ENCODE measurements around the gene EPS15.
A peak's percentile ranks its signal among the peaks of the same experiment; 100 is the strongest.

Gene EPS15

DNA sequence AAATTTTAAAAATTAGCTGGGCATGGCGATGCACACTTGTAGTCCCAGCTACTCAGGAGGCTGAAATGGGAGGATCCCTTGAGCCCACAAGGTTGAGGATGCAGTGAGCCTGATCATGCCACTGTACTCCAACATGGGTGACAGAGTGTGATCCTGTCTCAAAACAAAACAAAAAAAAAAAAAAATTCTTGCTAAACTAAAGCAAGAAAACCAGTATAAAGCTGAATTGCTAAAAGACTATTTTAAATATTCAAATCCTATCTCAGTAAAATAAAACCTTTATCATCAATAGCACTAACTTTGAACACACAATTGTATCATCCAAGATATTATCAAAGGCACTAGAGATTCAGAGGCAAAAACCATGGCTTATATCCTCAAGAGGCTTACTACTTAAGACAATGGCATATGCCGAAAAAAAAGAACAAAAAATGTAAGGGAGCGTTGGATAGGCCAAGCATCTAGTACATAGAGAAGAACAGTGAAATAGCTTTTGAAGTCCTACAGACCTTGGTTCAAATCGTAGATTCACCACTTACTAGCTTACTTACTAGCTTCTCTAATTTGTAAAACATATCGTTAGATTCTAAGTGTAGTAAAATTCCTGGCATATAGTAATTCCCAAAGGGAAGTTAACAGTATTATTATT is 3.6 kb downstream of the EPS15 start:
- H3K9ac ChIP-seq (ENCODE audit: low read depth, low read length, poor library complexity, severe bottlenecking), result peak overlapping the region; percentile 91
- H3K9me2 ChIP-seq (replicated peaks; ENCODE audit: low read depth, low read length), result no peaks in the 10 kb centered on the region
- peak overlapping the region; percentile 98 for H3K4me3 ChIP-seq (ENCODE audit: low read length, poor library complexity, severe bottlenecking)
- peaks cover 75% of the 10 kb centered on the region for H3K4me1 ChIP-seq (ENCODE audit: insufficient read depth, low read length, poor library complexity, severe bottlenecking)
- peaks cover 83% of the 10 kb centered on the region for H3K79me2 ChIP-seq (ENCODE audit: insufficient read depth, low read length)
- H4K20me1 ChIP-seq (ENCODE audit: insufficient read depth, low read length, poor library complexity, severe bottlenecking), result peaks cover 64% of the 10 kb centered on the region
- H3K27me3 ChIP-seq (ENCODE audit: insufficient read depth, low read length, poor library complexity, severe bottlenecking), result no peaks in the 10 kb centered on the region
- H3K36me3 ChIP-seq (ENCODE audit: insufficient read depth, low read length), result no peaks in the 10 kb centered on the region
- peaks cover 11% of the 10 kb centered on the region for H3F3A ChIP-seq (ENCODE audit: low read depth)
- no peak overlapping the region for H2AFZ ChIP-seq (ENCODE audit: low read length)
- TF ChIP-seq, protein P1, sequence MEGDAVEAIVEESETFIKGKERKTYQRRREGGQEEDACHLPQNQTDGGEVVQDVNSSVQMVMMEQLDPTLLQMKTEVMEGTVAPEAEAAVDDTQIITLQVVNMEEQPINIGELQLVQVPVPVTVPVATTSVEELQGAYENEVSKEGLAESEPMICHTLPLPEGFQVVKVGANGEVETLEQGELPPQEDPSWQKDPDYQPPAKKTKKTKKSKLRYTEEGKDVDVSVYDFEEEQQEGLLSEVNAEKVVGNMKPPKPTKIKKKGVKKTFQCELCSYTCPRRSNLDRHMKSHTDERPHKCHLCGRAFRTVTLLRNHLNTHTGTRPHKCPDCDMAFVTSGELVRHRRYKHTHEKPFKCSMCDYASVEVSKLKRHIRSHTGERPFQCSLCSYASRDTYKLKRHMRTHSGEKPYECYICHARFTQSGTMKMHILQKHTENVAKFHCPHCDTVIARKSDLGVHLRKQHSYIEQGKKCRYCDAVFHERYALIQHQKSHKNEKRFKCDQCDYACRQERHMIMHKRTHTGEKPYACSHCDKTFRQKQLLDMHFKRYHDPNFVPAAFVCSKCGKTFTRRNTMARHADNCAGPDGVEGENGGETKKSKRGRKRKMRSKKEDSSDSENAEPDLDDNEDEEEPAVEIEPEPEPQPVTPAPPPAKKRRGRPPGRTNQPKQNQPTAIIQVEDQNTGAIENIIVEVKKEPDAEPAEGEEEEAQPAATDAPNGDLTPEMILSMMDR (conservative IDR thresholded peaks at IDR 0.05; ENCODE audit: low read length), result no peak
- TF ChIP-seq EZH2phosphoT487 (IDR thresholded peaks at IDR 0.05; ENCODE audit: borderline replicate concordance), result no peak
- peak overlapping the region; percentile 88 for H3K4me2 ChIP-seq (ENCODE audit: low read depth, low read length, poor library complexity, severe bottlenecking)
- H3K9me3 ChIP-seq (ENCODE audit: insufficient read depth, low read depth, low read length), result no peaks in the 10 kb centered on the region

DNA sequence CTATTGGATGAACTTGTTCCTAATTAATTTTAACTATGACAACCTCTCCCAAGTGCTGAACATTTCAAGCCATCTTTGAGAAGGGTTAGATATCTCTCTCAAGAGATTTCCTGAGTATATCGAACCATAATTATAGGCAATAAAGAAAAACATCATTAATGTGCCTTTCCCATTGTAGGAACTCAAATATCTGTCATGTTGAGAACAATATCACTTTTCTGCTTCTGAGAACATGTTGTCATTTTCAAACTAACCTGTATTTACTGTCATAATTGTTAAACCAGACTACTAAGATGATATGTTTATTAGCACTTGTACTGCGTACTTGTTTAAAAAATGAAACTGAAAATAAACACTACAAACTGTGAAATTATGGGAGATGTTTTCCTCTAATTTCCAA is 4.3 kb downstream of the EPS15 start:
- Histone ChIP-seq H3K27me3 (ENCODE audit: insufficient read depth, low read length, poor library complexity, severe bottlenecking) (no peaks in the 10 kb centered on the region), H3F3A (ENCODE audit: low read depth) (peaks cover 4% of the 10 kb centered on the region; the same call in 1 of the 2 replicates), H3K79me2 (ENCODE audit: insufficient read depth, low read length) (peaks cover 90% of the 10 kb centered on the region), H3K36me3 (ENCODE audit: insufficient read depth, low read length) (no peaks in the 10 kb centered on the region), H4K20me1 (ENCODE audit: insufficient read depth, low read length, poor library complexity, severe bottlenecking) (peaks cover 64% of the 10 kb centered on the region), H3K9me3 (ENCODE audit: insufficient read depth, low read depth, low read length) (no peaks in the 10 kb centered on the region), H3K9ac (ENCODE audit: low read depth, low read length, poor library complexity, severe bottlenecking) (peak overlapping the region; percentile 91), H3K4me1 (ENCODE audit: insufficient read depth, low read length, poor library complexity, severe bottlenecking) (peaks cover 75% of the 10 kb centered on the region), H3K4me2 (ENCODE audit: low read depth, low read length, poor library complexity, severe bottlenecking) (peak overlapping the region; percentile 88), H3K9me2 (replicated peaks; ENCODE audit: low read depth, low read length) (no peaks in the 10 kb centered on the region), H3K4me3 (ENCODE audit: low read length, poor library complexity, severe bottlenecking) (peak overlapping the region; percentile 98), H2AFZ (ENCODE audit: low read length) (no peak overlapping the region)
- TF ChIP-seq EZH2phosphoT487 (IDR thresholded peaks at IDR 0.05; ENCODE audit: borderline replicate concordance), result no peak
- TF ChIP-seq, protein P1 (conservative IDR thresholded peaks at IDR 0.05; ENCODE audit: low read length), result no peak

DNA sequence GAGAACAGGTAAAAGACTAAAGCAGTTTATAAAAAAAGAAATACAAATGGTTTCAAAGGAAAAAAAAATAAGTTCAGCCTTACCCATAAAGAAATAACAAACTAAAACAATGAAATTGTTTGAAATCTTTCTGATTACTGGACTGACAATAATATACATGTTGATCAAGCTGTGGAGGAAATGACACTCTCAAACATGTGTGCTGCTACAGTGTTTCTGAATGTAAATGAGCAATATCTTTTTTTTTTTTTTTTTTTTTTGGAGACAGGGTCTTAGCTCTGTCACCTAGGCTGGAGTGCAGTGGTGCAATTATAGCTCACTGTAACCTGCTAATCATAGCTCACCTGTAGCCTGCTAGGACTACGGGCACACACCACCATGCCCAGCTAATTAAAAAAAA is 6.5 kb downstream of the EPS15 start:
- Histone ChIP-seq H3K4me1 (ENCODE audit: insufficient read depth, low read length, poor library complexity, severe bottlenecking) (peaks cover 81% of the 10 kb centered on the region), H3K4me2 (ENCODE audit: low read depth, low read length, poor library complexity, severe bottlenecking) (peak overlapping the region; percentile 88), H3K27me3 (ENCODE audit: insufficient read depth, low read length, poor library complexity, severe bottlenecking) (no peaks in the 10 kb centered on the region), H3K4me3 (ENCODE audit: low read length, poor library complexity, severe bottlenecking) (peak overlapping the region; percentile 98), H4K20me1 (ENCODE audit: insufficient read depth, low read length, poor library complexity, severe bottlenecking) (peaks cover 69% of the 10 kb centered on the region), H3K9ac (ENCODE audit: low read depth, low read length, poor library complexity, severe bottlenecking) (peak overlapping the region; percentile 29), H3K9me3 (ENCODE audit: insufficient read depth, low read depth, low read length) (no peaks in the 10 kb centered on the region), H3F3A (ENCODE audit: low read depth) (no peaks in the 10 kb centered on the region), H3K36me3 (ENCODE audit: insufficient read depth, low read length) (no peaks in the 10 kb centered on the region), H3K9me2 (replicated peaks; ENCODE audit: low read depth, low read length) (no peaks in the 10 kb centered on the region), H2AFZ (ENCODE audit: low read length) (no peak overlapping the region), H3K79me2 (ENCODE audit: insufficient read depth, low read length) (peaks cover 99% of the 10 kb centered on the region)
- no peak for TF ChIP-seq EZH2phosphoT487 (IDR thresholded peaks at IDR 0.05; ENCODE audit: borderline replicate concordance)
- TF ChIP-seq, protein P1 (conservative IDR thresholded peaks at IDR 0.05; ENCODE audit: low read length), result no peak

All from Loucy (cell line).